ENCODE measurements around the gene ITCH. TPM values are rescaled to one million over a fixed set of nuclear protein-coding genes. Genes with fewer than 3 reads are reported as not detected.

The ITCH gene
- total RNA-seq, 4 donors from 2014 or later = 37.4 to 48.4 (median 43.4) TPM

GRCh38 chr20:34445177-34446065, 82.3 kb downstream of the ITCH start:
- H3K27me3 ChIP-seq = no peaks in the 10 kb centered on the region
- no peak overlapping the region for H3K27ac ChIP-seq
- H3K4me3 ChIP-seq = no peak overlapping the region
- TF ChIP-seq POLR2A (IDR thresholded peaks at IDR 0.05) = no peak
- no peak for TF ChIP-seq POLR2AphosphoS5 (IDR thresholded peaks at IDR 0.05)
- TF ChIP-seq, protein P1, sequence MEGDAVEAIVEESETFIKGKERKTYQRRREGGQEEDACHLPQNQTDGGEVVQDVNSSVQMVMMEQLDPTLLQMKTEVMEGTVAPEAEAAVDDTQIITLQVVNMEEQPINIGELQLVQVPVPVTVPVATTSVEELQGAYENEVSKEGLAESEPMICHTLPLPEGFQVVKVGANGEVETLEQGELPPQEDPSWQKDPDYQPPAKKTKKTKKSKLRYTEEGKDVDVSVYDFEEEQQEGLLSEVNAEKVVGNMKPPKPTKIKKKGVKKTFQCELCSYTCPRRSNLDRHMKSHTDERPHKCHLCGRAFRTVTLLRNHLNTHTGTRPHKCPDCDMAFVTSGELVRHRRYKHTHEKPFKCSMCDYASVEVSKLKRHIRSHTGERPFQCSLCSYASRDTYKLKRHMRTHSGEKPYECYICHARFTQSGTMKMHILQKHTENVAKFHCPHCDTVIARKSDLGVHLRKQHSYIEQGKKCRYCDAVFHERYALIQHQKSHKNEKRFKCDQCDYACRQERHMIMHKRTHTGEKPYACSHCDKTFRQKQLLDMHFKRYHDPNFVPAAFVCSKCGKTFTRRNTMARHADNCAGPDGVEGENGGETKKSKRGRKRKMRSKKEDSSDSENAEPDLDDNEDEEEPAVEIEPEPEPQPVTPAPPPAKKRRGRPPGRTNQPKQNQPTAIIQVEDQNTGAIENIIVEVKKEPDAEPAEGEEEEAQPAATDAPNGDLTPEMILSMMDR (IDR thresholded peaks at IDR 0.05) = no peak
- no peak for TF ChIP-seq EP300 (IDR thresholded peaks at IDR 0.05)
- no peaks in the 10 kb centered on the region for H3K9me3 ChIP-seq
- peaks cover 79% of the 10 kb centered on the region for H3K36me3 ChIP-seq
- 83% methylated on average over 7 of the region's 7 CpGs for WGBS
- no peak for DNase-seq (ENCODE audit: low spot score in 2 of 2)
- H3K4me1 ChIP-seq = no peaks in the 10 kb centered on the region

DNA sequence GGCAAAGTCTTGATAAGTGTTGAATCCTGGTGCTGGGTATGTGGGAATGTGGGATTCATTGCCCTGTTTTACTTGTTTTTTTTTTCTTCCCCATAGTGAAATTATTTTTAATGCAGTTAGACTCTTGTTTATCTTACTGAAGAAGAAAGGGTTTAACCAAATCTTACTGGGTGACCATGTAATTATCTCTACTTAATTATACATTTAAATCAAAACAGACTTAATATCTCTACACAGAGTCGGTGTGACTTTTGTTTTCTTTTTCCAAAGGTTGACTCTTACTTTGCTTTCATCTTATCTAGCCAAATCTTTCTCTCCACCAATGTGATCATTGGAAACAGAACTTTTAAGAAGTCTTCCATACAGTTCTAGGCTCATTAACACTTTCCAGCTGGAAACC, 85.4 kb downstream of the ITCH start:
- Histone ChIP-seq H3K27ac (no peak overlapping the region), H3K9me3 (no peaks in the 10 kb centered on the region), H3K36me3 (peaks cover 71% of the 10 kb centered on the region), H3K4me1 (no peaks in the 10 kb centered on the region), H3K4me3 (no peak overlapping the region), H3K27me3 (no peaks in the 10 kb centered on the region)
- DNase-seq (ENCODE audit: low spot score in 2 of 2) = no peak
- WGBS = 48% methylated on average over 1 of the region's 1 CpG
- TF ChIP-seq, protein P1 (IDR thresholded peaks at IDR 0.05) = no peak
- TF ChIP-seq POLR2AphosphoS5 (IDR thresholded peaks at IDR 0.05) (no peak), EP300 (IDR thresholded peaks at IDR 0.05) (no peak), POLR2A (IDR thresholded peaks at IDR 0.05) (no peak)

- peaks cover 63% of the 10 kb centered on the region for H3K36me3 ChIP-seq
- no peaks in the 10 kb centered on the region for H3K4me1 ChIP-seq
- TF ChIP-seq, protein P1 (IDR thresholded peaks at IDR 0.05) = no peak
- TF ChIP-seq EP300 (IDR thresholded peaks at IDR 0.05) = no peak
- no peak for TF ChIP-seq POLR2A (IDR thresholded peaks at IDR 0.05)
- TF ChIP-seq POLR2AphosphoS5 (IDR thresholded peaks at IDR 0.05) = no peak
- no peaks in the 10 kb centered on the region for H3K9me3 ChIP-seq
- H3K27ac ChIP-seq = no peak overlapping the region
- no peaks in the 10 kb centered on the region for H3K27me3 ChIP-seq
- H3K4me3 ChIP-seq = no peak overlapping the region
- 87% methylated on average over 4 of the region's 4 CpGs for WGBS
- DNase-seq (ENCODE audit: low spot score in 2 of 2) = no peak
Measured at GRCh38 chr20:34449674-34450592, 86.9 kb downstream of the ITCH start.

DNA sequence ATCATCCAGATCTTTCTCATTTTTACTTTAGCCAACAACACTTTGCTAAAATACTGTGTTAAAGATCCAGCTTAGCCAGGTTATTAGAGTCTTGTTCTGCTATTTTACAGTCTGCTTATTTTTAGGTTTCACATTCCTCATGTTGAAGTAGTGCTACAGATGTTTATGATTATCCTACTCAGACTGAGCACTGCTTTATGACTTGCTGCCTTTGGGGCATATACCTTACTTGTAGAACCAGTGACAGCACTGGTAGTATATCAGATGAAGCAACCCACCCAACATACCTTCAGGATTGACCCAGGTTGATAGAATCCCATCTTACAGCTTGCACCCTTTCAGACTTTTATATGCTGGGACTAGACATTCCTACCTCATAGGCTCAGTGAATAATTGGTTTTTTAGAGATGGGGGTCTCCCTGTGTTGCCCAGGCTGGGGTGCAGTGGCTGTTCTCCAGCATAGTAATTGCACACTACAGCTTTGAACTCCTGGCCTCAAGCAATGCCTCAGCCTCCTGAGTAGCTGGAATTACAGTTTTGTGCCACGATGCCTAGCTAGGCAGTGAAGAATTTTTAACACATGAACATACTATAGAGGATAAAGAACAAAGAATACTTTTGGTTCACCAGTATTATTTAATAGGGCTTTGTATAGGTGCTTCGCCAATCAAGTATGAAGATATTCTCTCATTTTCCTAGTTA, 89.4 kb downstream of the ITCH start:
- no peak for TF ChIP-seq POLR2AphosphoS5 (IDR thresholded peaks at IDR 0.05)
- TF ChIP-seq EP300 (IDR thresholded peaks at IDR 0.05) = no peak
- TF ChIP-seq, protein P1 (IDR thresholded peaks at IDR 0.05) = no peak
- no peak for TF ChIP-seq POLR2A (IDR thresholded peaks at IDR 0.05)
- no peak overlapping the region for H3K27ac ChIP-seq
- 83% methylated on average over 2 of the region's 2 CpGs for WGBS
- peaks cover 49% of the 10 kb centered on the region for H3K36me3 ChIP-seq
- DNase-seq (ENCODE audit: low spot score in 2 of 2) = no peak
- no peaks in the 10 kb centered on the region for H3K4me1 ChIP-seq
- H3K9me3 ChIP-seq = no peaks in the 10 kb centered on the region
- H3K4me3 ChIP-seq = no peak overlapping the region
- H3K27me3 ChIP-seq = no peaks in the 10 kb centered on the region
